KOPT-K1 (cell line): Measurements from ENCODE around the gene EPB41L4A.

Experiments
- H3K27ac ChIP-seq: fragments of 200-600 bp; sonication (generic); 2 replicates; pipeline ENCODE4 v1.5.1; 2016; ENCODE audit warnings: antibody characterized with exemption, mild to moderate bottlenecking, low read depth, low read length; ENCODE audit not compliant: poor library complexity, severe bottlenecking
- H3K36me3 ChIP-seq: fragments of 200-600 bp; sonication (generic); 2 replicates; pipeline ENCODE4 v1.5.1; 2017; ENCODE audit warnings: antibody characterized with exemption, mild to moderate bottlenecking, low read length, moderate library complexity; ENCODE audit not compliant: insufficient read depth
- H3K9me3 ChIP-seq: fragments of 200-600 bp; sonication (generic); 2 replicates; pipeline ENCODE4 v1.5.1; 2017; ENCODE audit warnings: antibody characterized with exemption, low read length, mild to moderate bottlenecking; ENCODE audit not compliant: insufficient read depth, poor library complexity, severe bottlenecking

The EPB41L4A gene

GRCh38 chr5:112351225-112351624 lies 67.9 kb downstream of the EPB41L4A start:
- Histone ChIP-seq H3K36me3 (no peaks in the 10 kb centered on the region), H3K27ac (no peak overlapping the region)

DNA sequence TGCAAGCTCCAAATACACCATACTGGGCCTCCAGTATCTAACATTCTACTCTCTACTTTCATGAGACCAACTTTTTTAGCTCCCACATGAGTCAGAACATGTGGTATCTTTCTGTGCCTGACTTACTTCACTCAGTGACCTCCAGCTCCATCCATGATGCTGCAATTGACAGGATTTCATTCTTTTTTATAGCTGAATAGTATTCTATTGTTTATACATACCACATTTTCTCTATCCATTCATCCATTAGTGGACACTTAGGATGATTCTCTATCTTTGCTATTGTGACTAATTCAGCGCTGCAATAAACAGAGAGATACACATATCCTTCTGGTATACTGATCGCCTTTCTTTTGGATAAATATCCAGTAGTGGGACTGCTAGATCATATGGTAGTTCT lies 68.5 kb downstream of the EPB41L4A start:
- Histone ChIP-seq H3K36me3 (no peaks in the 10 kb centered on the region), H3K27ac (no peak overlapping the region), H3K9me3 (no peaks in the 10 kb centered on the region)

More at GRCh38 chr5:112351225-112351624, 67.9 kb downstream of the EPB41L4A start:
- H3K9me3 ChIP-seq, result no peaks in the 10 kb centered on the region

DNA sequence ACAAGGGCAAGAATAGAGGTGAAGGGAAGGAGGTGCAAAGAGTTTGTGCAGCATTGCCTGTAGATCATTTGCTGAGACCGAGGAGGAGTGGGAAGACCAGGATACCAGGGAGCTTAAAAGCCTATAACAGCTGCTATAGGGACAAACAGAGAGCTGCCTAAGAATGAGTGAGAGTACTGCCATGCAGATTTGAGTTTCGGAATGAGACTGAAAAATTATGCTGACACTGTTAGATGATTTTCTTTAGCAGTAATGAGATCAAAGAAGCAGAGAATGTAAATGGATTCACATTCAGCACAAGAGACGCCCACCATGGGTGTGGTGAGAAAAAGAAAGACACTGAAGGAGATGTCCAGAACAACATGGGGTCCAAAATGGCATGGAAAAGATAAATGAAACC lies 69.7 kb downstream of the EPB41L4A start:
- H3K27ac ChIP-seq, result no peak overlapping the region
- no peaks in the 10 kb centered on the region for H3K9me3 ChIP-seq
- no peaks in the 10 kb centered on the region for H3K36me3 ChIP-seq

- Histone ChIP-seq H3K9me3 (no peaks in the 10 kb centered on the region), H3K36me3 (no peaks in the 10 kb centered on the region), H3K27ac (no peak overlapping the region)
These were observed 70.2 kb downstream of the EPB41L4A start for GRCh38 chr5:112348915-112349314.

GRCh38 chr5:112348387-112348786 lies 70.7 kb downstream of the EPB41L4A start:
- Histone ChIP-seq H3K36me3 (no peaks in the 10 kb centered on the region), H3K9me3 (no peaks in the 10 kb centered on the region), H3K27ac (no peak overlapping the region)

- H3K27ac ChIP-seq, result peak overlapping the region; percentile 57
- H3K36me3 ChIP-seq, result no peaks in the 10 kb centered on the region
- no peaks in the 10 kb centered on the region for H3K9me3 ChIP-seq
These were observed 72.5 kb downstream of the EPB41L4A start for GRCh38 chr5:112346411-112347044.

GRCh38 chr5:112344540-112344939 lies 74.5 kb downstream of the EPB41L4A start:
- no peaks in the 10 kb centered on the region for H3K9me3 ChIP-seq
- no peak overlapping the region for H3K27ac ChIP-seq
- H3K36me3 ChIP-seq, result no peaks in the 10 kb centered on the region

DNA sequence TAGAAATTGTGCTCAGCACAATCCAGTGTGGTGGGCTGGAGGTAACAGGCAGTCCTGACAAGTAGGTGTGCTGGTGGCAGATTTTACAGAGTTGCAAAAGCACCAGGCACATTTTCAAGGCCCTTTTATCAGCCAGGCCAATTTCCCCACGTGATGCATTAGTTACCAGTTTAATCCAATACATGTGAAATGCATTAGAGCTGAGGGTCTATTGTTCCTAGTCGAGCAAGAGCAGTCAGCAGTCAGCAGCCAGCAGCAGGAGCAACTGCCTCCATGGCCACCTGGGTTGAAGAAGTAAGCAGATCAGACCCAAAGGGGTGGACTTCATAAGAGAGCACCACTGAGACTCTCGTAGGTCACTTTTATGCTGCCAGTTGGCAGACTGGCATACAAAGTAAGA lies 76.7 kb downstream of the EPB41L4A start:
- Histone ChIP-seq H3K9me3 (no peaks in the 10 kb centered on the region), H3K27ac (no peak overlapping the region), H3K36me3 (no peaks in the 10 kb centered on the region)

DNA sequence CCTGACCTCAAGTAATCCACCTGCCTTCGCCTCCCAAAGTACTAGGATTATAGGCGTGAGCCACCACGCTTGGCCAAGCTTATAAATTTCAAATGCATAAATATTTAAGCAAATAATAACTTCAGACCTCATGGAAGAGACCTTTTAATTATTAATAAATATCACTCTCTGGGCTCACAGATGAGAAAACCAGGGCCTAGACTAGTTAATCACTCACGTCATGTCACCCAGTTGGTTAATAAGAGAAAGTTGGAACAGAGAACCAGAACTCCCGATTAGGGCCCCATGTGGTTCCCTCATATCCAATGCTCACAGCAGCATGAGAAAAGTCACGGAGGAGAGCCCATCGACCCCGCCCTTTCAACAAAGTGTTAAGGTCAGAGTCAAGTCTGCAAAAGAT lies 79.3 kb downstream of the EPB41L4A start:
- H3K9me3 ChIP-seq, result no peaks in the 10 kb centered on the region
- H3K27ac ChIP-seq, result no peak overlapping the region
- H3K36me3 ChIP-seq, result no peaks in the 10 kb centered on the region

DNA sequence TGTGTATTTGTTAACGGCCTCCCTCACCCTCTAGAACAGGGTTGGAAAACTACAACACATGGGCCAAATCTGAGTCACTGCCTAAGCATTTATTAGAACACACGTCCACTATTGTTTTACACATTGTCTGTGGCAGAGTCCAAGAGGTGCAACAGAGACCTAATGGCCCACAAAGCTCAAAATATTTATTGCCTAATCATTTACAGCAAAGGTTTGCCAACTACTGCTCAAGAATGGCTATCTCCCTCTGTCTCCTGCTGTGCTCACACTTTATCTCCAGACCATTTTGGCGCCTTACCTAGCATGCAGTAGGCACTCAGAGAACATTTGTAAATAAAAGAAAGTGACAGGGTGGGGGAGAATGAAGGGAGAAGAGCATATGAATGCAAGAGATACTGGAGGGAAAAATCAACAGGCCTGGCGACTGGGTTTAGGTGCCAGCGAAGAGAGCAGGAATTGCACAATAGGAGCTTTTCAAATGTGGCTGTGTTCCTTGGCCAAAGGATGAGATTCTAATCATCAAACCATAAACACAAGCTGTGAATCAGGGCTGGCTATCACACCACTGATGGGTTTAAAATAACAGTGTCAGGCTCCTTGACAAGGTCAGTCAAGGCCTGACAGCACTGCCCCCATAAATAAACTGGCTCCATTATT lies 80.3 kb downstream of the EPB41L4A start:
- H3K36me3 ChIP-seq, result no peaks in the 10 kb centered on the region
- no peaks in the 10 kb centered on the region for H3K9me3 ChIP-seq
- H3K27ac ChIP-seq, result no peak overlapping the region

GRCh38 chr5:112333331-112333781 lies 85.7 kb downstream of the EPB41L4A start:
- no peak overlapping the region for H3K27ac ChIP-seq
- no peaks in the 10 kb centered on the region for H3K36me3 ChIP-seq
- H3K9me3 ChIP-seq, result no peaks in the 10 kb centered on the region

- Histone ChIP-seq H3K9me3 (no peaks in the 10 kb centered on the region), H3K36me3 (no peaks in the 10 kb centered on the region), H3K27ac (no peak overlapping the region)
These were observed 87.2 kb downstream of the EPB41L4A start for GRCh38 chr5:112331892-112332291.

GRCh38 chr5:112329419-112330090 lies 89.5 kb downstream of the EPB41L4A start:
- peak overlapping the region; percentile 24 for H3K27ac ChIP-seq
- H3K36me3 ChIP-seq, result no peaks in the 10 kb centered on the region
- H3K9me3 ChIP-seq, result no peaks in the 10 kb centered on the region

GRCh38 chr5:112323166-112323565 lies 95.9 kb downstream of the EPB41L4A start:
- Histone ChIP-seq H3K36me3 (no peaks in the 10 kb centered on the region), H3K9me3 (no peaks in the 10 kb centered on the region), H3K27ac (no peak overlapping the region)

DNA sequence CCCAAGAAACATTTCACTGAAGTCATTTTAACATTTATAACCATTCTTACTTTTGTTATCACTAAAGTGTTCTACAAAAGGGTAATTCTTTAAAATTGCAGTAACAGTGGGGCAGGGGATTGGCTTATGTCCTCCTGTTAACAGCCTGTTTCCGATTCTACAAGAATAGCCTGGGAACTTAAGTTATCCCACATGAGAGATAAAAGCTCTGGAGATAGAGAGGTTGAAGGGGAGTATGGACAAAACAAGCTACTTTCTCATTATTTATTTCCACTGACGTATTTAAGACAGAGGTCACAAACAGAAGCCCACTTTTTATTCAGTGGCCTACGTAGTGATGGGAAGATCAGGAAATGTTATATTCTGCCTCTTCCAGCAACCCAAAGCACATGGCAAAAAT lies 98.7 kb downstream of the EPB41L4A start:
- H3K36me3 ChIP-seq, result no peaks in the 10 kb centered on the region
- no peaks in the 10 kb centered on the region for H3K9me3 ChIP-seq
- no peak overlapping the region for H3K27ac ChIP-seq
